ENCODE results near the gene EML1.

EML1 gene

DNA sequence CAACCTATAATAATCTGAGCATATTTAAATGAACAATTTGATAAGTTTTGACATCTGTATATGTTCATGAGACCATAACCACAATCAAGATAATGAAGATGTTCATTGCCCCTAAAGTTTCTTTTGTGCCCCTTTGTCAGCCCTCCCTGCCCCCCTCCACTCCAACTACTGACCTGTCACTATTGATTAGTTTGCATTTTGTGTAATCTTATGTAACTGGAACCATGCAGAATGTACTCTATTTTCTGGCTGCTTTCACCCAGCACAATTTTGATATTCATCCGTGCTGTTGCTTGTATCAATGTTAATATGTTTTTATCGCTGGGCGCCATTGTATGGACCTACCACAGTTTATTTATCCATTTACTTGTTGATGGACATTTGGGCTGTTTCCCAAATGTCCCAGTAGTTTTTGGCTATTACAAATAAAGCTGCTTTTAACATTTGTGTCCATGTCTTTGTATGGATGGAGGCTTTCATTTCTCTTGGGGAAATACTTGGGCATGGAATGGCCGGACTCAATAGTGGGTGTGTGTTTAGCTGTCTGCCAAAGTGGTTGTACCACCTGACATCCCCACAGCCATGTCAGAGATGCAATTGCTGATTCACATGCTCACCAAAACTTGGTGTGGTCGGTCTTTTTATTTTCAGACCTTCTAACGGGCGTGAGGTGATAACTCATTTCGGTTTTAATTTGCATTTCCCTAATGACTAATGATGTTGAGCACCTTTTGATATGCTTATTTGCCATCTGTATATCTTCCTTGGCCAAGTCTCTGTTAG is 38.9 kb downstream of the EML1 start:
- H3K4me1 ChIP-seq (ENCODE audit: insufficient read depth, low read length): peaks cover 28% of the 10 kb centered on the region
- H3K9ac ChIP-seq (ENCODE audit: low read depth, low read length): no peak overlapping the region

GRCh38 chr14:99837822-99838221 is 44.6 kb downstream of the EML1 start:
- no peaks in the 10 kb centered on the region for H3K36me3 ChIP-seq (ENCODE audit: insufficient read depth, low read length)
- peaks cover 53% of the 10 kb centered on the region for H3K4me1 ChIP-seq (ENCODE audit: insufficient read depth, low read length)
- no peaks in the 10 kb centered on the region for H3K9me3 ChIP-seq (ENCODE audit: control insufficient read depth, insufficient read depth, low read length)
- H3K9ac ChIP-seq (ENCODE audit: low read depth, low read length): no peak overlapping the region

More for the DNA sequence above, 38.9 kb downstream of the EML1 start:
- H3K9me3 ChIP-seq (ENCODE audit: control insufficient read depth, insufficient read depth, low read length): no peaks in the 10 kb centered on the region
- no peaks in the 10 kb centered on the region for H3K36me3 ChIP-seq (ENCODE audit: insufficient read depth, low read length)

- Histone ChIP-seq H3K9me3 (ENCODE audit: control insufficient read depth, insufficient read depth, low read length) (no peaks in the 10 kb centered on the region), H3K4me1 (ENCODE audit: insufficient read depth, low read length) (peaks cover 48% of the 10 kb centered on the region), H3K9ac (ENCODE audit: low read depth, low read length) (peak overlapping the region; percentile 14; the same call in 1 of the 2 replicates), H3K36me3 (ENCODE audit: insufficient read depth, low read length) (no peaks in the 10 kb centered on the region)
Observed at GRCh38 chr14:99838639-99839134, 45.5 kb downstream of the EML1 start.

GRCh38 chr14:99839696-99840095 is 46.5 kb downstream of the EML1 start:
- no peak overlapping the region for H3K9ac ChIP-seq (ENCODE audit: low read depth, low read length)
- no peaks in the 10 kb centered on the region for H3K36me3 ChIP-seq (ENCODE audit: insufficient read depth, low read length)
- no peaks in the 10 kb centered on the region for H3K9me3 ChIP-seq (ENCODE audit: control insufficient read depth, insufficient read depth, low read length)
- peaks cover 47% of the 10 kb centered on the region for H3K4me1 ChIP-seq (ENCODE audit: insufficient read depth, low read length)

DNA sequence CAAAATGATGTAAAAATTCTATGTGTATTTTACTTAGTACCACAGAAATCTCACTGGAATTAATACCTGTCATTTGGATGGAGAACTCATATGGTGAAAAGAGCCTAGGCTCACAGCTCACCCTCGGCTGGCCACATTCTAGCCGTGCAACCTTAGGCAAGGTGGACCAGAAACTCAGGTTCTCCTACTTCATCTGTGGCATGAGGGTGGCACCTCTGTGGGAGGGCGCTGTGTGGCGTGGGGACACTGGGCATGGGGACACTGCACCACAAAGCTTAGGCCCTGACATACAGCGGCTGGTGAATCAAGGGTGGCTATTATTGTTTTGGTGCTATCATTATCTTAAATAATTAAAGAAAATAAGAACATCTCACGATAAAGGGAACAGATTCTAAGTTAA is 47.1 kb downstream of the EML1 start:
- Histone ChIP-seq H3K9ac (ENCODE audit: low read depth, low read length) (no peak overlapping the region), H3K36me3 (ENCODE audit: insufficient read depth, low read length) (no peaks in the 10 kb centered on the region), H3K9me3 (ENCODE audit: control insufficient read depth, insufficient read depth, low read length) (no peaks in the 10 kb centered on the region), H3K4me1 (ENCODE audit: insufficient read depth, low read length) (peaks cover 47% of the 10 kb centered on the region)

GRCh38 chr14:99840774-99841305 is 47.6 kb downstream of the EML1 start:
- H3K4me1 ChIP-seq (ENCODE audit: insufficient read depth, low read length): peaks cover 44% of the 10 kb centered on the region
- no peaks in the 10 kb centered on the region for H3K9me3 ChIP-seq (ENCODE audit: control insufficient read depth, insufficient read depth, low read length)
- H3K36me3 ChIP-seq (ENCODE audit: insufficient read depth, low read length): no peaks in the 10 kb centered on the region
- H3K9ac ChIP-seq (ENCODE audit: low read depth, low read length): no peak overlapping the region

- H3K4me1 ChIP-seq (ENCODE audit: insufficient read depth, low read length): peaks cover 41% of the 10 kb centered on the region
- no peaks in the 10 kb centered on the region for H3K36me3 ChIP-seq (ENCODE audit: insufficient read depth, low read length)
- H3K9me3 ChIP-seq (ENCODE audit: control insufficient read depth, insufficient read depth, low read length): peaks cover 2% of the 10 kb centered on the region; the same call in 1 of the 2 replicates
- no peak overlapping the region for H3K9ac ChIP-seq (ENCODE audit: low read depth, low read length)
Observed at GRCh38 chr14:99841436-99842071, 48.3 kb downstream of the EML1 start.

DNA sequence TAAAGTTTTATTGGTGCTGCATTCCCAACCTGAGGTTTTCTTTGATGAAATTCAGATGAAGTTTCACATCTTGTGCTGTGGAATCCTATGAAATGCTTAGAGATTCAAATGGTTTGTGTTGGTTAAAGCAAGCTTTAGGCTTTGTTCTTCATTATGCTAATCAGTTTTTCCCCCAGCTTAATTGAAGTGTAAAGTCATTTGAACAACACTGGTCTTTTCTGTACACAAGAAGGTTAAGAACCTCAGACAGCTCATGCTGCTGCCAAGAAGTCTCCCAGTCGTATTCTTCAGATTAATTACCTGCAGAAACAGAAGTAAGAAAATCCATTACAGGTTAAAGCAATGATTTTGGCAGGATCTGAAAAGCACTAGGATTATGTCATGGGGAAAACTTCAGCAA is 48.9 kb downstream of the EML1 start:
- H3K9me3 ChIP-seq (ENCODE audit: control insufficient read depth, insufficient read depth, low read length): peaks cover 6% of the 10 kb centered on the region
- peaks cover 35% of the 10 kb centered on the region for H3K4me1 ChIP-seq (ENCODE audit: insufficient read depth, low read length)
- H3K36me3 ChIP-seq (ENCODE audit: insufficient read depth, low read length): no peaks in the 10 kb centered on the region
- no peak overlapping the region for H3K9ac ChIP-seq (ENCODE audit: low read depth, low read length)

DNA sequence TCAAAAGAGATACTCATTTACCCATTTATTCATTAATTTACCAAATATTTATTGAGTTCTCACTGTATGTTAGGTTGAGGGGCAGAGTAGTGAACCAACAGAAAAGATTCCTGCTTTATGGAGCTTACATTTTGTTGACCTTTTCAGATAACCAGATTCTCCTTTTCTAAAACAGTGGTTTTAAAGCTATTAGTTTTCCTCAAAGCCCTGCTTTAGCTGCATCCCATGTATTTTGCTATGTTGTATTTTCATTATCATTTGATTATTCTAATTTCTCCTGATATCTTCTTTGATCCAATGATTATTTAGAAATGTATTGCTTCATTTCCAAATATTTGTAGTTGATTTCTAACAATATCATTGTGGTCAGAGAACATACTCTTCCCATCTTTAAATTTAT is 53.6 kb downstream of the EML1 start:
- Histone ChIP-seq H3K4me1 (ENCODE audit: insufficient read depth, low read length) (peaks cover 12% of the 10 kb centered on the region), H3K9me3 (ENCODE audit: control insufficient read depth, insufficient read depth, low read length) (peaks cover 10% of the 10 kb centered on the region), H3K9ac (ENCODE audit: low read depth, low read length) (no peak overlapping the region), H3K36me3 (ENCODE audit: insufficient read depth, low read length) (no peaks in the 10 kb centered on the region)

DNA sequence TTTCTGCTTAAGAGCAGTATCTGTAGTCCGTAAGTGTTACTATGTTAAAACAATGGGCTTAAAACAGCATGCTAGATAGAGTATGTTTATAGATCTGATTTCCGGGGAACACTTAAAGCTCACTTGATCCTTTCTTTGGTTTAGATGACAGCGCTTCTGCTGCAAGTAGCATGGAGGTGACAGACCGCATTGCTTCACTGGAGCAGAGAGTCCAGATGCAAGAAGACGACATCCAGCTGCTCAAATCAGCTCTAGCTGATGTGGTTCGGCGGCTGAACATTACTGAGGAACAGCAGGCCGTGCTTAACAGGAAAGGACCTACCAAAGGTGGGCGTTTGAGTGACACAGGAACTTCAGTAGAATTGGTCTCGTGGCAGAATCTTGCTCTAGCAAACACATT is 57.5 kb downstream of the EML1 start:
- Histone ChIP-seq H3K36me3 (ENCODE audit: insufficient read depth, low read length) (no peaks in the 10 kb centered on the region), H3K9me3 (ENCODE audit: control insufficient read depth, insufficient read depth, low read length) (peaks cover 10% of the 10 kb centered on the region), H3K9ac (ENCODE audit: low read depth, low read length) (no peak overlapping the region), H3K4me1 (ENCODE audit: insufficient read depth, low read length) (no peaks in the 10 kb centered on the region)

GRCh38 chr14:99852578-99852977 is 59.4 kb downstream of the EML1 start:
- Histone ChIP-seq H3K4me1 (ENCODE audit: insufficient read depth, low read length) (no peaks in the 10 kb centered on the region), H3K36me3 (ENCODE audit: insufficient read depth, low read length) (no peaks in the 10 kb centered on the region), H3K9me3 (ENCODE audit: control insufficient read depth, insufficient read depth, low read length) (no peaks in the 10 kb centered on the region), H3K9ac (ENCODE audit: low read depth, low read length) (no peak overlapping the region)

GRCh38 chr14:99853206-99853605 is 60.0 kb downstream of the EML1 start:
- Histone ChIP-seq H3K36me3 (ENCODE audit: insufficient read depth, low read length) (no peaks in the 10 kb centered on the region), H3K4me1 (ENCODE audit: insufficient read depth, low read length) (no peaks in the 10 kb centered on the region), H3K9me3 (ENCODE audit: control insufficient read depth, insufficient read depth, low read length) (no peaks in the 10 kb centered on the region), H3K9ac (ENCODE audit: low read depth, low read length) (no peak overlapping the region)

DNA sequence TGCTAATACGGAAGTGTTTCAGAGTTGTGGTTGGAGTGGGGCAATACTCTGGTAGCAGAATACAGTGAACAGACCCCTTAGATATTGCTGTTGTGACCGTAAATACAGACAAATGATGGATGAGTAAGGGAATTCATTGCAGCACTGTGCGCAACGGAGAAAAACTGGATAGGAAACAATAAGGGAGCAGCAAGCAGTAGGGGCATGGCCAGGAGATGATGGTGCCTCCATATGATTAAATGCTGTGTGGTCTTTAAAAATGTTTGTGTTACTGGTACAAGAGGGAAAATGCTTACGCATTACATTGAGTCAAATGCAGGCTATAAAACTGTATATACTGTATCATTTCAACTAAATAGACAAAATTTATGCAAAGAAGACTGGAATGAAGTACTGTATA is 61.6 kb downstream of the EML1 start:
- Histone ChIP-seq H3K9me3 (ENCODE audit: control insufficient read depth, insufficient read depth, low read length) (no peaks in the 10 kb centered on the region), H3K9ac (ENCODE audit: low read depth, low read length) (no peak overlapping the region), H3K4me1 (ENCODE audit: insufficient read depth, low read length) (no peaks in the 10 kb centered on the region), H3K36me3 (ENCODE audit: insufficient read depth, low read length) (no peaks in the 10 kb centered on the region)

DNA sequence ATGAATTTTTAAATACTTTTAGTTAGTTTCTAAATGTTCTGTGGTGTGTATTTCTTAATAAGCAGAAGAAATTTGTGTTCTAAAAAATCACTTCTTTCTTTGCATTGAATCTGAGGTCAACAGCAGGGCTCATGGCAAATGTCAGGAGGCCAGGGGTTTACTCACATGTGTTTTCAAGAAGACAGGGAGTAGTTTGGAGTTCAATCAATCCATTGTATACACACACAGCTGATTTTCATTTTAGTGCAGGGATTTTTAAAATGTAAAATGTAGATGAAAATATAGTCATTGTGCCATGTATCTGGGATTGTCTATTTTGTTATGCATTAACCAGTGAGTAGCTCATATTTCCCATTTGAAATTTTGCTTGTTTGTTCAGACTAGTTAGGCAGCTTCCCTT is 62.1 kb downstream of the EML1 start:
- Histone ChIP-seq H3K9me3 (ENCODE audit: control insufficient read depth, insufficient read depth, low read length) (no peaks in the 10 kb centered on the region), H3K9ac (ENCODE audit: low read depth, low read length) (no peak overlapping the region), H3K4me1 (ENCODE audit: insufficient read depth, low read length) (no peaks in the 10 kb centered on the region), H3K36me3 (ENCODE audit: insufficient read depth, low read length) (no peaks in the 10 kb centered on the region)

DNA sequence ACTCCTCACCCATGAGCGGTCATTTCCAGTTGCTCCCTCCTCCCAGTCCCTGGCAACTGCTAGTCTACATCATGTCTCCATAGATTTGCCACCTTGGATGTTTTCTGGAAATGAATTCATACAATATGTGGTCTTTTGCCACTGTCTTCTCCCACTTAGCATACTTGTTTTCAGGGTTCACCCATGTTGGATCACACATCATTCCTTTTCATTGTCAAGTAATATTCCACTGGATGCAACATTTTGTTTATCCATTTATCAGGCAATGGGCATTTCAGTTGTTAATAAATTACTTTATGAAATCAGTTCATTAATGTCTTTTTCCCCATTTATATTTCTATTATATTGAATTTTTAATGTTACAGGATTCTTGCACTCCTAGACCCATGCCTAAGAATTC is 64.3 kb downstream of the EML1 start:
- Histone ChIP-seq H3K4me1 (ENCODE audit: insufficient read depth, low read length) (no peaks in the 10 kb centered on the region), H3K9me3 (ENCODE audit: control insufficient read depth, insufficient read depth, low read length) (no peaks in the 10 kb centered on the region), H3K9ac (ENCODE audit: low read depth, low read length) (no peak overlapping the region), H3K36me3 (ENCODE audit: insufficient read depth, low read length) (no peaks in the 10 kb centered on the region)

All from ES-I3 (cell line).